GDM1 (cell line): ENCODE measurements around the gene RNF13.
"Not testable (repeated sequence)": the region's sequence is repeated elsewhere in the genome, so short reads cannot be mapped to it uniquely, and the experiment has no call there.

ENCODE experiments used
- DNase-seq: peaks from one replicate; lab custom pipeline; 2025; lab: John Stamatoyannopoulos, UW

The RNF13 gene

DNA sequence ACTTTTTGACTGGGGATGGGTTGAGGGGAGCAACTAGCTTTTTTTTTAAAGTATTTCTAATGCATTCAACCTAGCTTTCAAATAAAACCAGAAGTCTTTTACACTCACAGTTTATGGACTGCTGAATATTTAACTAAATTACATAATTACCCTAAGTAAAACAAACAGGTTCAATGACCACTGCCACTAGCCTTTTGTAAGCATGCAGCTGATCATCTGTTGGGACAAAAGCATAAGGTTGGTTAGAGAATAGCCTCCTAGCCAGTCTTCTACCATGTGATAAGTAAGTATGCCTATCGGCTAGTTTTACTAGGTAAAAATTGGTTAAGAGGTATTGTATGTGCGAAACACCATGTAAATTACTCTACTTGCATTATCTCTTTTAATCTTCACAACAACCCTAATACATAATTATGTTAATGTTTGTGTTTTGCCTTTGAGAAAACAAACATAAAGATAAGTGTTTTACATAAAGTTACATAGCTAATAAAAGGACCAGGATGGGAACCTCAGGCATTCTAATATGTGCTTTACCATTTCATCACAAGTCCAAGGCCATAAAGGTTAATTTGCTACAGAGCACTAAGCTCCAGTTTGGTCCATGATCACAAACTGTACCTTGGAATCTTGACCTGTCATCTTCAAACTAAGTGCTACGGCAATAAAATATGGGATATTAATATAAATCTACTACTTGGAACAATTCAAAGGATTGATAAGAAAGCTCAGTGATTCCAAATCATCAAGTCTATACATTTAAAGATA is 144.5 kb downstream of the RNF13 start:
- DNase-seq = no peak

GRCh38 chr3:149958171-149958796 is 145.3 kb downstream of the RNF13 start:
- no peak for DNase-seq

DNA sequence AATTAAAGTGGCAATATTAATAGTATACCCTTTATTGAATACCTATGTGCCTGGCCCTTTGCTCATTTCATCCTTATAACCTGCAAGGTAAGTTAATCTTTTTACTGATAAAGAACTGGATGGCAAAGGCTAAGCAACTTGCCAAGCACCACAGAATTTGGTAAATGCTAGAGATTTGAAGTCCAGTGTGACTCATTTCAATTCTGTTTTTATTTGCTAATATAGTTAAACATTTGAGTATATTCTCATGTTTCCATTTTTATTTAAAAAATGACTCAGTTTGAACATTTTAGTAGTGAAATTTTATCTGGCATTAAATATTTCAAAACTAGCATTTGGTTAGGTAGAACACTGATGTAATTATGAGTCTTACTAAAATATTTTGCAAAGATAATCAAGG is 146.4 kb downstream of the RNF13 start:
- DNase-seq = no peak

DNA sequence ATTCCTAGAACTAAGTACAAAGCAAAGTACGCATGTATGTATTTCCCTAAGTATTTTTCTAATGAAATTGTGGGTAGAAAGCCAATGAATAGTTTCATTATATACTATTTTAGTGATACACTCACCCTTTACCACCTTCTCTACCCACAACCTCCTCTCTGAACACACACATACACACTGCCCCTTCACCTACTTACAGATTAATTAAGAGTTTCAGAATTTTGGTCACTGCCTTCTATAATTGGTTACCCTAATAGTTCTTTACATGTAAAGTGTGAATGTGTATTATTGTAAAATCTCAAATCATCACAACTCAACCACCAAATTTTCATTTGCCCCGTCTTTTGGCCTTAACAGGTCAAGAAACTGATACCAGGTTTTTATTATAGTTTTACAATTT is 150.5 kb downstream of the RNF13 start:
- no peak for DNase-seq

- DNase-seq = no peak
Observed at GRCh38 chr3:149964291-149964690, 151.3 kb downstream of the RNF13 start.

- no peak for DNase-seq
Observed at GRCh38 chr3:149965278-149965677, 152.3 kb downstream of the RNF13 start.

- no peak for DNase-seq
Observed at GRCh38 chr3:149967086-149967685, 154.2 kb downstream of the RNF13 start.

DNA sequence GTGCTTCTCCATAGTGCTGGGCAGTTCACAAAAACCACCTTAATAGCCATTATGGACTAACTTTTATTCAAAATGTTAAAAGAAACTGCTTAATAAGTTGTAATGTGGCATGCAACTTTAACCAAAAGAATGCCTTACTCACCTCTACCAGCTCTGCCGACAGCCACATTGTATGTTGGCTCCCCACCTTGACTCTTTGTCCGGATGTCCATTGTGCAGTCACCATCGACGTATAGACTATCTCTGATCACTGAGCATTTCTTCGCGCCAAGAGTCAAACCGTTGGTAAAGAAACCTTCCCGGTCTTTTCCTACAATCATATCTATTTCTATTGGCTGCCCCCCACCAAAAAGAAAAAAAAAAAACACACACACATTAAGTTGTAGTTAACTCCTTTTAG is 155.2 kb downstream of the RNF13 start:
- DNase-seq = no peak

DNA sequence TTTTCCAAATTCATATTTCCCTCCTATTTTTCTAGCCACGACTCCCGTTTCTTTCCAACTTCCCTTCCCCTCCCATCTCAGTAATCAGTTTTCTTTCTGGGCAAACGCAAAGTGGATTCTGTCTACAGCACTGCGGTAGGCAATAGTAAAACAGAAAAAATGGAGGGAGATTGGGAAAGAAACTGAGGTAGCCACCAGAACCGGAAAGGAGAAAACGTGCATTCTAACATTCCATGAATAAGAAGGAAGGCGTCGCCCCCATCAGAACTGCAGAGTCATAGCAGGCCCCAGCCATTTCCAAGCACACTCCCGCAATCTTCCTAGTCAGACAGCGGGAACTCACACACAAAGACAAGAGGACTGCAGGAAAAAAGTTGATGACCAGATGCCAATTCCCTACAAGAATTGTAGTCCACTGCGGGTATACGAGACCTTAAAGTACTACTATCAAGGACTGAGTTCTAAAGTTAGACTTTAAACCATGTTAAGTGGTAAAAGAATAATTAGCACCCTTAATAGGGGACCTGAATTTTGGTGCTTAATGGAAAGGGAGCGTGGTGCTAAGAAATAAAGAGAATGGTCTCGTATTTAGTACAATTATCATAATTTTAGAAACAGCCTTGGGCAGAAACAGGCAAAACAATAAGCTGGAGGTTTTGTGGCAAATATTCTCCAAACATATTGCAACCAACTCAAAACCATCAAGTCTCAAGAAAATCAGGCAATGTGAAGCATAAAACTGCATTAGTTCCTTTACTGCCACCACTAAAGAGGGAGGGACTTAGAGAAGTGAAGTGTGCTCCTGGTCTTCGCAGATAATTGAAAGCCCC is 156.3 kb downstream of the RNF13 start:
- DNase-seq = no peak

DNA sequence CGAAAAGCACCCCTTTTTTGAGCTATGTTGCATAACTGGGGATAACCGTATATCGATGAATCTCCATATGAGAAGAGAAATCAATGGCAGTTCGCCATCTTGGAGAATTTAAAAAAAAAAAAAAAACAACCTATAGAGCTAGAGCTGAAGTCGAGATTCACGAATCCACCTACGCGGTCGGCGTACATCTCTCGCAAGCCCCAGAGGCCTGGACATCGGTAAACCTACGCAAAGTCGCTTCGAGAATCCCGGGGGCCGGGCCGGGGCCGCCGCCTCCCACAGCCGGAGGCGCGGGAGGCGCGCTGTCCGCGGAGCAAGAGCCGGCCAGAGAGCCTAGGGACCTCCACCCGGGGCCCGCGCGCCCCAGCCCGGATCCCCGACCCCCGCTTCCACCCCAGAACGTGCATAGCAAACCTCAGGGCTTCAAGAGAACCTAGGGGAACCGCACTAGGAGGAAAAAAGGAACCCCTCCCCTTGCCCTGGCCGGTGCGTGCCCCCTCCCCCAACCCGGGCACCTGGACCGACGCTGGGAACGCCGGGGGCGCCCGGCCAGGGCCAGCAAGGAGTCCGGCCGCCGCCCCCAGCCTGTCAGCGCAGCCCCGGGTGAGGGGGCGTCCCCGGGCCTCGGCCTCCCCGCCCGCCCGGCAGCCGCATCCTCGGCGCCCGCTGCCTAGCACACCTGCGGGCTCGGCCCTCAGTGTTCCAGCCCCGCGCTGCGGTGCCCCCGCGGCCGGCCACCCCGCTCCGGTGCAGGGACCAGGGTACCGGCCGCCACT is 157.1 kb downstream of the RNF13 start:
- DNase-seq = peak; percentile 45

DNA sequence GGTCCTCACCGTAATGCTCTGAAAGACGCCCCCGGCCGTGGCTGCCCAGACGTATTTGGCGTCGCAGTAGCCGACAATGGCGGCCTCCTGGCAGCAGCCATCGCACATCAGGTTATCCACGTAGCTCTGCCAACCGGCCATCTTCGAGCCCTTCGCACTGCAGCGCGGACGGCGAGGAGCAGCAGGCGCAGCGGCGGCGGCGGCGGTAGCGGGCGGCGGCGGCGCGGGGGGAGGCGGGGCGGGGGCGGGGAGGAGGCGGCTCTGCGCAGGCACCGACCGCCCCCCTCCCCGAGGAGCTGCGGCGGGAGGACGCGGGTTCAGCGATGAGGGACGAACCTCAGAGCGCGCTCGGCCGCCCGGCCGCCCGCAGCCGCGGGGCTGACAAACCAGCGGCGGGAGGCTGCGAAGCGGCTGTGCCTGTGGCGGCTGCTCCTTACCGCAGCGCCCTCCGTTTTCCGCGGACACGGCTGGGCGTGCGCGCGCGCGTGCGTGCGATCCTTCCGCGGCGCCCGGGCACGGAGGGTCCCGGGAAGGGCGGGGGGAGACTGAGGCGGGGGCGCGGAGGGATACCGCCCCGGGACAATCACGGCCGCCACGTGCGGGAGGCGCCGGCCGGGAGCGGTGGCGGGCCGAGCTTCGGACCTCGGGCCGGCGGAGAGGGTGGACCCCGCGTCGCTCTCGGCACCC is 157.8 kb downstream of the RNF13 start, which contains the start of gene PFN2:
Gene PFN2, minus strand, starts transcription at position 180 of the 687 bp plus-strand sequence. Its CDS starts 39 bp downstream, at position 141.
- DNase-seq = peak; percentile 31

GRCh38 chr3:149971403-149972075 is 158.5 kb downstream of the RNF13 start:
- no peak for DNase-seq

GRCh38 chr3:149975919-149976318 is 162.9 kb downstream of the RNF13 start:
- DNase-seq = no peak

- no peak for DNase-seq
Observed at GRCh38 chr3:149977386-149977785, 164.4 kb downstream of the RNF13 start.

DNA sequence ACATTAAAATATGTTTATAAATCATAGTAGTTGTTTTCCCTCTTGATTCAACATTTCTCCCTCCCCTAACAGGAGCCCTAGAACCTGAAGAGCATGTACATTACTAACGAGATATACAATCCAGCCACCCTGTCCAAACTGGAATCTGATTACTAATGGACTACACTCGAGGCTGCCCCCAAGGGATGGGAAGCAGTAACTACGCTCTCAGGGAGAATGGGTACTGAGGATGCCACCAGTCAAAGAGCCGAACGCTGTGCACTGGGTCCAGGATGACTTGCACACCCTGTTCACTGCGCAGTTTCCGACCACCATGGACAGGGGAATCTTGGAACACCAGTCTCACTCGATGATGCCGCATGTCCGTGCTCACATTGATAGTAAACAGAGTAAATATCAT is 169.0 kb downstream of the RNF13 start:
- not testable (repeated sequence) for DNase-seq

DNA sequence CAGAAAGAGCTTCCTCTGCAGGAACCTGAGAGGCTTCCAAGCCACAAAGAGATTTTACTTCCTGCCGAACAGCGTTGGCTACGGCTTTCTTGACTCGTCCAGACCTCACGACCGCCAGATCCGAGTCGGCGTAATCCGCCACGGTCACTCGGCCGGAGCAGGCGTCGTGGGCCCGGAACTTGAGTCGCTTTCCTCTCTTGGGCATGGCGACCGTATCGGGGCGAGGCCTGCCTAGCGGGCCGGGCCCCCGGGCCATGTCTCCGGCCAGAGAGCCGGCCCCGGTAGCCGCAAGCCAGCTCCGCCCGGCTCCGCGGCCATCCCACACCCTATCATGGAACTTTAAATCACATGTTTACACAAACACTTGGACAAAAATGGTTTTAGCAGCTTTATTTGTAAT is 170.0 kb downstream of the RNF13 start:
- DNase-seq = not testable (repeated sequence)

DNA sequence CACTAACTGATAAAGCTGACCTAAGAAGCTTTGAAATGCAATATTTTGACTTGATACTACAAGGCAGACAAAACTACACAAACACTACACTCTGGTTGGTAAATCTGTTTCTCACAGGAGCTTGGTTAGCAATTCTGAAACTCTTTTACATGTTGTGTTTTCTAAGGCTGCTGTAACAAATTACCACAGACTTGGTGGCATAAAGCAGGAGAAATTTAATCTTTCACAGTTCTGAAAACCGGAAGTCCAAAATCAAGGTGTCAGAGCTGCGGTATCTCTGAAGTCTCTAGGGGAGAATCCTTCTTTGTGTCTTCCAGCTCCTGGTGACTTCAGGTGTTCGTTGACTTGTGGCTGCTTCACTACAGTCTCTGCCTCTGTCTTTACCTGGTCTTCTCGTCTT is 170.6 kb downstream of the RNF13 start:
- no peak for DNase-seq

- DNase-seq = no peak
Observed at GRCh38 chr3:149989307-149989706, 176.3 kb downstream of the RNF13 start.

DNA sequence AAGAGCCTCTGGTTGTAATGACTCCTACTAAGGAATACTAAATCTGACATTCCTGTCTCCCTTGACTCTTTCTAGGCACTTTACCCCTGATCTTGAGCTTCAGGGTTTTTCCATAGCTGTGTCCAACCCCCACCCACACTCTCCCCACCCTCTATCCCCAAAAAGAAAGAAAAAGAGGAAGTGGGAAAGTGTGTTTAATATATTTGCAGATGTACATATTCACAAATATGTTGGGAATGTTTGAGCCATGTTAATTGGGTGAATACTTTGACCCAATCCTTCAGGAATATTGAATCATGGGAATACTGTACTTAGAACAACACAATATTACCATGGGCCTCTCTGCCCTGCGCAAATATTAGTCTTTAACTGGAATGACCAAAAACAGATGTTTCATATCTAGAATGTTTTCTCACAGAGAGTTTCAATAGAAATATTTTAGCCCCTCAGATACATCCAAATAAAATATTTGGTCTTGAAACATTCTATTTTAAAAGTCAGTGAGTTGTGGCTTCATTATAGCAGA is 177.5 kb downstream of the RNF13 start:
- no peak for DNase-seq

DNA sequence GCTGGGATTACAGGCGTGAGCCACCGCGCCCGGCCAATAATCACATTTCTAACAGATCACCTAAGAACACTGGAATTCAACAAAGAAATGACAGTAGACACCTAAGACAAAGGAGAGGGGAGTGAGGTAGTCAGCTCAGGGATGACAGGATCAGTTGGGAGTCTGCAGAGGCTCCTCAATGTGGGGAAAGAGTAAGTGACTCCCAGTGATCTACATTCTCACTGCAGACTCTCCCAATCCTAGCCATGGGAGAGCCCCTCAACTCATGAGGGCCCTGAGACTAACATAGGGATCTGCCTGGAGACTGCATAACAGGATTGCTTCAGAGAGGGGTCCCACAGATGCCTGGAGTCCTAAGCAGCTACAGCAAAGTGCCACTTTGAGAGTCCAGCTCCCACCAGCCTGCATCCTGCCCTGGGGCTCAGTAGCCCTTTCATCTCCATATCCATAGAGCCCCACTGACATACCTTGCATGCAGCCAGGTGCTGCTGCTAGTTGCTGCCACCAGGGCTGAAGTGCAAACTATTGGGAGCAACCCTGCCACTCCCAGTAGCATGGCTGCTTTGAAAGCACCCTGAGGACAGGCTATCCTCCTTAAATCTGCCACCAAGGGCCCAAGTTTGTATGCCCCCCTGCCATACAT is 179.5 kb downstream of the RNF13 start:
- no peak for DNase-seq
